OCI-LY7 (cell line): Measurements from ENCODE around the gene TMEM31. TPM values are rescaled to one million over a fixed set of nuclear protein-coding genes. Genes with fewer than 3 reads are reported as not detected.

Experiments
- BruUV-seq: library from RNA; stranded (reverse); fragments of 400-500 nt; replicated peaks from 2 replicates; lab custom pipeline; 2021; lab: Mats Ljungman, UMichigan
- CTCF ChIA-PET: fragments of 300-600 bp; sonication (Branson Sonifier 250); formaldehyde crosslinking; loops from one replicate; lab custom pipeline; 2022; ENCODE audit warnings: antibody characterized with exemption; ENCODE audit not compliant: unreplicated experiment; lab: Charles Lee
- POLR2A ChIA-PET: fragments of 300-600 bp; sonication (Branson Sonifier 250); formaldehyde crosslinking; loops from one replicate; lab custom pipeline; 2022; ENCODE audit warnings: antibody characterized with exemption; lab: Charles Lee
- DNase-seq: peaks from one replicate; pipeline ENCODE4 v3.0.0-alpha.2; 2015; ENCODE audit warnings: low spot score
- H2AFZ ChIP-seq: fragments of 200-600 bp; sonication (generic), shearing (Covaris generic); 2 replicates; pipeline ENCODE4 v1.6.1; 2014; ENCODE audit warnings: mild to moderate bottlenecking, antibody characterized with exemption, low read length, moderate library complexity
- H3K27ac ChIP-seq: fragments of 200-600 bp; sonication (generic); 2 replicates; pipeline ENCODE4 v1.5.1; 2014; ENCODE audit warnings: mixed run types, low read depth, mild to moderate bottlenecking, moderate library complexity, low read length, inconsistent platforms; ENCODE audit not compliant: poor library complexity, severe bottlenecking
- H3K36me3 ChIP-seq: fragments of 200-600 bp; sonication (generic); 2 replicates; pipeline ENCODE4 v1.6.1; 2014; ENCODE audit warnings: mild to moderate bottlenecking, antibody characterized with exemption, low read length, moderate library complexity, mixed read lengths; ENCODE audit not compliant: insufficient read depth
- H3K4me1 ChIP-seq: fragments of 200-600 bp; sonication (generic); 2 replicates; pipeline ENCODE4 v1.5.1; 2014; ENCODE audit warnings: mild to moderate bottlenecking, low read length; ENCODE audit not compliant: insufficient read depth, poor library complexity, severe bottlenecking
- H3K4me2 ChIP-seq: fragments of 200-600 bp; sonication (generic); 2 replicates; pipeline ENCODE4 v1.6.1; 2014; ENCODE audit warnings: mild to moderate bottlenecking, low read length
- H3K4me3 ChIP-seq: fragments of 200-600 bp; sonication (generic); 2 replicates; pipeline ENCODE4 v1.5.1; 2014; ENCODE audit warnings: mild to moderate bottlenecking, low read depth, low read length; ENCODE audit not compliant: poor library complexity, severe bottlenecking
- H3K79me2 ChIP-seq: fragments of 200-600 bp; sonication (generic); 2 replicates; pipeline ENCODE4 v1.6.1; 2016; ENCODE audit warnings: low read depth, mild to moderate bottlenecking, low read length, moderate library complexity, mixed read lengths; ENCODE audit not compliant: insufficient read depth
- H3K9me2 ChIP-seq: fragments of 200-600 bp; sonication (generic); 2 replicates; pipeline ENCODE4 v1.6.1; 2016; ENCODE audit warnings: mild to moderate bottlenecking, low read length, mixed read lengths; ENCODE audit not compliant: insufficient read depth
- H3K9me3 ChIP-seq: fragments of 200-600 bp; sonication (generic); 2 replicates; pipeline ENCODE4 v1.6.1; 2014; ENCODE audit warnings: mild to moderate bottlenecking, mixed run types, low read length, mixed read lengths
- H4K20me1 ChIP-seq: fragments of 200-600 bp; sonication (generic); 2 replicates; pipeline ENCODE4 v1.6.1; 2014; ENCODE audit warnings: mild to moderate bottlenecking, antibody characterized with exemption, low read length, moderate library complexity, mixed read lengths; ENCODE audit not compliant: insufficient read depth
- EZH2phosphoT487 ChIP-seq: fragments of 200-600 bp; sonication (generic); IDR thresholded peaks from 2 replicates; pipeline ENCODE4 v1.6.1; 2018; ENCODE audit warnings: low read depth, borderline replicate concordance, mild to moderate bottlenecking, mixed run types, antibody characterized with exemption, low read length, moderate library complexity, mixed read lengths
- intact Hi-C: fragments of 100-400 bp; cut with micrococcal nuclease; formaldehyde crosslinking; loops from one replicate; pipeline ENCODE4 v1.10.0; 2022; ENCODE audit not compliant: unreplicated experiment
- total RNA-seq, 2 experiments: library from RNA; depleted of rRNA in 1 of 2; stranded (reverse); fragments of >200 nt in 1 of 2; shearing (Covaris generic) in 1 of 2; gene quantifications; 2 replicates each; pipeline ENCODE4 v1.2.3, GENCODE V29; 2014 to 2022
- TF ChIP-seq, protein P1 (sequence below): fragments of 200-600 bp; sonication (generic); conservative IDR thresholded peaks from 2 replicates; pipeline ENCODE4 v1.5.1; 2014; ENCODE audit warnings: mild to moderate bottlenecking, antibody characterized with exemption, low read length, moderate library complexity, mixed read lengths

TMEM31 gene
- total RNA-seq, 2 experiments from 2014 or later = 0.65 TPM; not detected in 1

DNA sequence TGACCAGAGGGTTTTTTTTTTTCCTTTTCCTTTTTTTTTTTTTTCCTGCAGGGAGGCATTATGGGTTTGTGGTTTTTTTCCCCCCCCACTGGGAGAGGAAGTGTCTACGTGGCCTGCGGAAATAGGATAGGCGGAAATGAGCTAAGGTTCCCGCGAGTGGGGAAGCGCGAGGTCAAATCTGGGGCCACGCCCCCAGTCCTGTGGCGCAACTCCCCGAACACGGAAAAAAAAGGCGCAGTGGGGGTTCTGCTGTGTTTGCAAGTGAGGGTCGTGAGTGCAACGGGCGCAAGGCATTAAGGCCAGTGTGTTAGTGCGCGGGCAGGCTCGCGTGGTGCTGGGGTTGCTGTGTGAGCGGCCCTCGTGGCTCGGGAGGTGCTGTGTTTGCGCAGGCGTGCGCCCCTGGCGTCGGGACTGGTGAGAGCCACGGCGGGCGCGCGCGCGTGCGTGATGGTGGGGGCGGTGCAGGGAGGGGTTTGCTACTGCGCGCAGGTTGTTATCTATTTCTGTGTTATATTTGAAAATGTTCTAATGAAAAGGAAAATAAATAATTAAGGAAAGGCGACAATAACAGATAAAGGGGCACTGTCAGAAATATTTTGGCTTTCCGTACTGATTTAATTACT is 23.5 kb upstream of the TMEM31 start:
- intact Hi-C loops = loop anchor here (2.0 kb wide), 3 partner anchors 58 to 480 kb away; partner anchors contain the start of genes FAM199X and TCEAL1
- Histone ChIP-seq H3K4me2 (peak overlapping the region; percentile 82), H3K9me3 (no peaks in the 10 kb centered on the region), H3K4me3 (peak overlapping the region; percentile 92), H3K79me2 (peaks cover 42% of the 10 kb centered on the region), H3K9me2 (no peaks in the 10 kb centered on the region), H4K20me1 (0 out of 2 replicates have a peak, but pooled peaks cover 5% of the 10 kb centered on the region), H2AFZ (peak overlapping the region; percentile 88; the same call in 1 of the 2 replicates), H3K36me3 (peaks cover 28% of the 10 kb centered on the region), H3K4me1 (peaks cover 16% of the 10 kb centered on the region), H3K27ac (peak overlapping the region; percentile 90)
- POLR2A ChIA-PET = no interaction called here
- TSS peak; percentile 67 for BruUV-seq
- DNase-seq = peak; percentile 84
- TF ChIP-seq, protein P1, sequence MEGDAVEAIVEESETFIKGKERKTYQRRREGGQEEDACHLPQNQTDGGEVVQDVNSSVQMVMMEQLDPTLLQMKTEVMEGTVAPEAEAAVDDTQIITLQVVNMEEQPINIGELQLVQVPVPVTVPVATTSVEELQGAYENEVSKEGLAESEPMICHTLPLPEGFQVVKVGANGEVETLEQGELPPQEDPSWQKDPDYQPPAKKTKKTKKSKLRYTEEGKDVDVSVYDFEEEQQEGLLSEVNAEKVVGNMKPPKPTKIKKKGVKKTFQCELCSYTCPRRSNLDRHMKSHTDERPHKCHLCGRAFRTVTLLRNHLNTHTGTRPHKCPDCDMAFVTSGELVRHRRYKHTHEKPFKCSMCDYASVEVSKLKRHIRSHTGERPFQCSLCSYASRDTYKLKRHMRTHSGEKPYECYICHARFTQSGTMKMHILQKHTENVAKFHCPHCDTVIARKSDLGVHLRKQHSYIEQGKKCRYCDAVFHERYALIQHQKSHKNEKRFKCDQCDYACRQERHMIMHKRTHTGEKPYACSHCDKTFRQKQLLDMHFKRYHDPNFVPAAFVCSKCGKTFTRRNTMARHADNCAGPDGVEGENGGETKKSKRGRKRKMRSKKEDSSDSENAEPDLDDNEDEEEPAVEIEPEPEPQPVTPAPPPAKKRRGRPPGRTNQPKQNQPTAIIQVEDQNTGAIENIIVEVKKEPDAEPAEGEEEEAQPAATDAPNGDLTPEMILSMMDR = peak; percentile 48
- TF ChIP-seq EZH2phosphoT487 = no peak
- CTCF ChIA-PET = no interaction called here

DNA sequence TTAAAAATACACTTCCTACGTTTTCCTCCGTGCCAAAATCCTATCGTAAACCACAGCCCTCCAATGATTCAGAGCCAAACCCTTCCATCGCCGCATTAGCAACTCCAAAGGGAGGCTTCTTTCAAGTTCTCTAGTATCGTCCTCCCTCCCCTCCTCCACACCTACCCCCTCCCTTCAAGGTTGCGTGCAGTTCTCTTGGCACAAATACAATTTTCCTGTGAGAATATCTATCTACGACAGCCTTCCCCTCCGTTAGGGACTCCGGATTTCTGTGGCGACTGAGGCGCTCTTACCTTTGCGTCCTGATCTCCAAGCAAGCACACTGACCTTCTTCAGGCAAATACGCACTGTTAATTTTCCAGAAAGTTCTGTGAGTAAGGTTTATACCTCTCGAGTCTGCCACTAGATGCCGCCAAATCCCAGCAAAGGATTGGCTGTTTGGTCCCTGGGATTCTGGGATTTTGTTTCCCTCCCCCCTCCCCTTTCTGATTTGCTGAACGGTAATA is 23.0 kb upstream of the TMEM31 start:
- peak overlapping the region; percentile 88; the same call in 1 of the 2 replicates for H2AFZ ChIP-seq
- H3K9me3 ChIP-seq = no peaks in the 10 kb centered on the region
- intact Hi-C loops = loop anchor here (1.0 to 2.0 kb wide), 5 partner anchors 59 to 479 kb away; partner anchors contain the start of genes FAM199X and TCEAL1
- no TSS peak for BruUV-seq
- H3K79me2 ChIP-seq = peaks cover 40% of the 10 kb centered on the region
- peak overlapping the region; percentile 92 for H3K4me3 ChIP-seq
- 0 out of 2 replicates have a peak, but pooled peaks cover 5% of the 10 kb centered on the region for H4K20me1 ChIP-seq
- POLR2A ChIA-PET = no interaction called here
- no peak for TF ChIP-seq EZH2phosphoT487
- TF ChIP-seq, protein P1 = peak; percentile 75
- CTCF ChIA-PET = no interaction called here
- H3K4me1 ChIP-seq = peaks cover 16% of the 10 kb centered on the region
- peak overlapping the region; percentile 82 for H3K4me2 ChIP-seq
- peak; percentile 74 for DNase-seq
- H3K27ac ChIP-seq = peak overlapping the region; percentile 90
- peaks cover 23% of the 10 kb centered on the region for H3K36me3 ChIP-seq
- no peaks in the 10 kb centered on the region for H3K9me2 ChIP-seq
